HCT116 (cell line): ENCODE results near the gene SORCS2. TPM values are rescaled to one million over a fixed set of nuclear protein-coding genes. Genes with fewer than 3 reads are reported as not detected.

Source experiments
- ATAC-seq: fragments of 200-7000 bp; cut with Tn5 transposase; 2 replicates; pipeline ENCODE4 v1.9.1; 2020; ENCODE audit warnings: mild to moderate bottlenecking, moderate library complexity
- BruUV-seq: library from RNA; stranded (reverse); fragments of 400-500 nt; replicated peaks from 2 replicates; lab custom pipeline; 2021; lab: Mats Ljungman, UMichigan
- CTCF ChIA-PET: fragments of 300-600 bp; sonication (Branson Sonifier 250); formaldehyde crosslinking; loops from one replicate; lab custom pipeline; 2021; ENCODE audit warnings: antibody characterized with exemption; lab: Charles Lee
- POLR2A ChIA-PET: fragments of 300-600, 350-600 bp; sonication (Branson Sonifier 250); formaldehyde crosslinking; loops from one replicate; lab custom pipeline; 2021; ENCODE audit warnings: antibody characterized with exemption; lab: Charles Lee
- RAD21 ChIA-PET, 2 experiments: fragments of 300-600 bp; sonication (Branson Sonifier 250); formaldehyde crosslinking; loops; one replicate each; lab custom pipeline; 2023; ENCODE audit warnings: low total read pairs in 2 of 2; ENCODE audit not compliant: uncharacterized antibody in 2 of 2, unreplicated experiment in 2 of 2, low non-redundant PET in 1 of 2; lab: Charles Lee
- DNase-seq: peaks from one replicate; pipeline ENCODE4 v3.0.0-alpha.2; 2010; ENCODE audit warnings: low read depth, low spot score
- H2AFZ ChIP-seq: fragments of 200-600 bp; shearing (Covaris generic), sonication (generic); 2 replicates; pipeline ENCODE4 v1.6.1; 2017; ENCODE audit warnings: low read depth, mixed run types, mixed read lengths, antibody characterized with exemption, low read length; ENCODE audit not compliant: poor library complexity, severe bottlenecking
- H3K27ac ChIP-seq: 2 replicates; pipeline ENCODE4 v1.5.1; 2012; ENCODE audit warnings: low read depth, low read length
- H3K27me3 ChIP-seq: fragments of 200-600 bp; sonication (generic); 2 replicates; pipeline ENCODE4 v1.6.1; 2016; ENCODE audit warnings: mixed run types, low read length, mixed read lengths; ENCODE audit not compliant: insufficient read depth
- H3K36me3 ChIP-seq, 2 experiments: fragments of 200-500 bp in 1 of 2; fragments of 200-600 bp in 1 of 2; sonication (Bioruptor generic) in 1 of 2; sonication (generic) in 1 of 2; 2 replicates each; pipeline versions ENCODE4 v1.5.1 to v1.6.1; 2014 to 2016; ENCODE audit warnings: low read length in 2 of 2, inconsistent platforms in 1 of 2, mixed read lengths in 1 of 2, mixed run types in 1 of 2; ENCODE audit not compliant: insufficient read depth in 2 of 2, control insufficient read depth in 1 of 2
- H3K4me1 ChIP-seq, 2 experiments: fragments of 200-600 bp in 1 of 2; sonication (generic) in 1 of 2; 2 replicates each; pipeline versions ENCODE4 v1.5.1 to v1.6.1; 2012 to 2017; ENCODE audit warnings: low read length in 2 of 2, inconsistent platforms in 1 of 2, mild to moderate bottlenecking in 1 of 2, mixed read lengths in 1 of 2, mixed run types in 1 of 2, moderate library complexity in 1 of 2; ENCODE audit not compliant: insufficient read depth in 2 of 2, control insufficient read depth in 1 of 2
- H3K4me2 ChIP-seq: fragments of 200-600 bp; sonication (generic); 2 replicates; pipeline ENCODE4 v1.6.1; 2017; ENCODE audit warnings: mixed run types, low read length, mixed read lengths
- H3K4me3 ChIP-seq, 2 experiments: fragments of 200-600 bp in 1 of 2; sonication (generic) in 1 of 2; replicated peaks in 1 of 2; 2 replicates each; pipeline ENCODE4 v1.5.1; 2011 to 2016; ENCODE audit warnings: low read length in 2 of 2, control low read depth in 1 of 2, low read depth in 1 of 2, mild to moderate bottlenecking in 1 of 2, mixed read lengths in 1 of 2, mixed run types in 1 of 2
- H3K79me2 ChIP-seq: fragments of 200-600 bp; sonication (generic); 2 replicates; pipeline ENCODE4 v1.6.1; 2017; ENCODE audit warnings: mild to moderate bottlenecking, mixed run types, low read length, moderate library complexity, mixed read lengths; ENCODE audit not compliant: insufficient read depth
- H3K9ac ChIP-seq: fragments of 200-600 bp; sonication (generic); 2 replicates; pipeline ENCODE4 v1.6.1; 2016; ENCODE audit warnings: low read length, mixed read lengths
- H3K9me2 ChIP-seq: fragments of 200-600 bp; sonication (generic), shearing (Covaris generic); 2 replicates; pipeline ENCODE4 v1.6.1; 2017; ENCODE audit warnings: mixed run types, mild to moderate bottlenecking, moderate library complexity; ENCODE audit not compliant: insufficient read depth
- H3K9me3 ChIP-seq, 2 experiments: fragments of 200-500 bp in 1 of 2; fragments of 200-600 bp in 1 of 2; sonication (Bioruptor generic) in 1 of 2; sonication (generic) in 1 of 2; 2 replicates each; pipeline ENCODE4 v1.6.1; 2014 to 2017; ENCODE audit warnings: low read length in 2 of 2, mixed read lengths in 2 of 2, inconsistent platforms in 1 of 2, low read depth in 1 of 2, mild to moderate bottlenecking in 1 of 2, mixed run types in 1 of 2, moderate library complexity in 1 of 2; ENCODE audit not compliant: control insufficient read depth in 1 of 2, insufficient read depth in 1 of 2
- H4K20me1 ChIP-seq: fragments of 200-600 bp; sonication (generic), shearing (Covaris generic); 2 replicates; pipeline ENCODE4 v1.6.1; 2017; ENCODE audit warnings: mixed run types, mild to moderate bottlenecking, moderate library complexity; ENCODE audit not compliant: insufficient read depth
- CBX3 ChIP-seq: IDR thresholded peaks from 2 replicates; pipeline ENCODE4 v1.6.1; 2012; ENCODE audit warnings: low read depth
- EGR1 ChIP-seq: IDR thresholded peaks from 2 replicates; pipeline ENCODE4 v1.6.1; 2012; ENCODE audit warnings: low read depth
- EZH2 ChIP-seq: fragments of 200-600 bp; sonication (generic); IDR thresholded peaks from 2 replicates; pipeline ENCODE4 v1.6.1; 2017; ENCODE audit warnings: antibody characterized with exemption, mixed run types
- SRF ChIP-seq: IDR thresholded peaks from 2 replicates; pipeline ENCODE4 v1.6.1; 2012; ENCODE audit warnings: low read depth
- TCF7L2 ChIP-seq: IDR thresholded peaks from 2 replicates; pipeline ENCODE4 v1.7.0; 2011; ENCODE audit warnings: borderline replicate concordance, inconsistent platforms; ENCODE audit not compliant: insufficient read depth, insufficient read length; ENCODE audit errors: extremely low read depth
- ZFX ChIP-seq: fragments of 450-650 bp; IDR thresholded peaks from 2 replicates; pipeline ENCODE4 v1.6.1; 2017
- intact Hi-C: fragments of 100-400 bp; cut with micrococcal nuclease; formaldehyde crosslinking; loops from 2 replicates; pipeline ENCODE4 v1.10.0; 2022
- total RNA-seq: library from RNA; stranded (reverse); gene quantifications from one replicate; pipeline ENCODE4 v1.2.1, GENCODE V29; 2021; ENCODE audit not compliant: unreplicated experiment
- TF ChIP-seq, protein P1 (sequence below): IDR thresholded peaks from 2 replicates; pipeline ENCODE4 v1.6.1; 2011; ENCODE audit warnings: mild to moderate bottlenecking, low read length, moderate library complexity; ENCODE audit not compliant: insufficient replicate concordance; ENCODE audit errors: extremely low read depth

SORCS2 gene
- total RNA-seq, 1 experiment from 2014 or later: 0.37 TPM

DNA sequence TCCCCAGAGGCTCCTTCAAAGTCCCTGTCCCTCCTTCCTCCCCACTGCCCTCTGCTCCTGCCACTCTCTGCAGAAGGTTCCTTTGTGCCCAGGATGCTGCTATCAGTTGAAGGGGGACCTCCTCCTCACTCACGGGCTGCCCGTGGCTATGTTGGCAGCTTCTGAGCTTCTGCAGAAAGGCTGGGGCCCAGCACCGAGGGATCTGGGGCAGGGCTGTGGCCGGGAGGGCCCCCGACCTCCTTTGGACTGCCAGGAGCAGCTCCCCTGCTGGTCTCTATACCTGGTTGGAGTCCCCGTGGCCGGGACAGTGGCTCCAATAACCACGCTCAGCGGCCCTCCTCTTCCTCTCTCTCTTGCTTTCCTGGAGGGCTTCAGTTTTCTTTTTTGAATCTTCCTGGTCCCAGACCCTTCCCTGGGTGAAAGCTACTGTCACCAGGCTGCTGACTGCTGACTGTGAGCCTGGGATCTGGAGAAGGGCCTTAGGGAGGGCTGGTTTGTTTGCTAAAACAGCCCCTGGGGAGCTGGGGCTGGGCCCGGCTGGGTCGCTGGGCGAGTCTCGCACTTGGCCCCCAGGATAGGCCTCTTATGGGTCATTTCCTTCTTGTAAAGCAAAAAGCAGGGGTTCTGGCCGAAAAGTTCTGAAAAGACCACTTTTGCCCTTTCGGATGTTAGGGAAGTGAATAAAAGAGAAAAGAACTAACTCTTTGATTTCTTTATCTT is 46.9 kb downstream of the SORCS2 start:
- intact Hi-C loops: no loop called here
- Histone ChIP-seq H3K27me3 (no peaks in the 10 kb centered on the region), H3K27ac (no peak overlapping the region), H3K4me2 (no peak overlapping the region), H3K4me1 (no peaks in the 10 kb centered on the region), H4K20me1 (no peaks in the 10 kb centered on the region), H2AFZ (no peak overlapping the region), H3K36me3 (no peaks in the 10 kb centered on the region), H3K79me2 (no peaks in the 10 kb centered on the region), H3K4me3 (no peak overlapping the region), H3K9ac (no peak overlapping the region), H3K9me3 (peaks cover 4 to 8% of the 10 kb centered on the region in 2 experiments; a peak in 3 of 4 replicates), H3K9me2 (no peaks in the 10 kb centered on the region)
- BruUV-seq: no TSS peak
- POLR2A ChIA-PET: no interaction called here
- DNase-seq: no peak
- CTCF ChIA-PET: interaction anchor here (1.2 kb wide), 1 partner anchor 14 kb away, joined by 3 read pairs; no protein-coding TSS in a partner anchor
- no peak for ATAC-seq
- RAD21 ChIA-PET: no interaction called here
- TF ChIP-seq SRF: no peak
- no peak for TF ChIP-seq TCF7L2
- no peak for TF ChIP-seq ZFX
- TF ChIP-seq EGR1: no peak
- TF ChIP-seq CBX3: no peak
- no peak for TF ChIP-seq EZH2
- TF ChIP-seq, protein P1, sequence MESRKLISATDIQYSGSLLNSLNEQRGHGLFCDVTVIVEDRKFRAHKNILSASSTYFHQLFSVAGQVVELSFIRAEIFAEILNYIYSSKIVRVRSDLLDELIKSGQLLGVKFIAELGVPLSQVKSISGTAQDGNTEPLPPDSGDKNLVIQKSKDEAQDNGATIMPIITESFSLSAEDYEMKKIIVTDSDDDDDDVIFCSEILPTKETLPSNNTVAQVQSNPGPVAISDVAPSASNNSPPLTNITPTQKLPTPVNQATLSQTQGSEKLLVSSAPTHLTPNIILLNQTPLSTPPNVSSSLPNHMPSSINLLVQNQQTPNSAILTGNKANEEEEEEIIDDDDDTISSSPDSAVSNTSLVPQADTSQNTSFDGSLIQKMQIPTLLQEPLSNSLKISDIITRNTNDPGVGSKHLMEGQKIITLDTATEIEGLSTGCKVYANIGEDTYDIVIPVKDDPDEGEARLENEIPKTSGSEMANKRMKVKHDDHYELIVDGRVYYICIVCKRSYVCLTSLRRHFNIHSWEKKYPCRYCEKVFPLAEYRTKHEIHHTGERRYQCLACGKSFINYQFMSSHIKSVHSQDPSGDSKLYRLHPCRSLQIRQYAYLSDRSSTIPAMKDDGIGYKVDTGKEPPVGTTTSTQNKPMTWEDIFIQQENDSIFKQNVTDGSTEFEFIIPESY: no peak
